Upper lobe of right lung (tissue), 1 donor: ENCODE data around the gene DAP3. TPM values are rescaled to one million over a fixed set of nuclear protein-coding genes. Genes with fewer than 3 reads are reported as not detected.
"Not testable (repeated sequence)": the region's sequence is repeated elsewhere in the genome, so short reads cannot be mapped to it uniquely, and the experiment has no call there.

Experiments used
- ATAC-seq: fragments of 200-7000 bp; cut with Tn5 transposase; one replicate; pipeline ENCODE4 v1.9.1; 2020; ENCODE audit warnings: mild to moderate bottlenecking, moderate library complexity
- DNase-seq: peaks from one replicate; pipeline ENCODE4 v3.0.0-alpha.2; 2020
- H3K27ac ChIP-seq: fragments of 200-600 bp; one replicate; pipeline ENCODE4 v1.8.0; 2022
- H3K27me3 ChIP-seq: fragments of 200-600 bp; one replicate; pipeline ENCODE4 v1.8.0; 2022; ENCODE audit warnings: mild to moderate bottlenecking
- H3K36me3 ChIP-seq: fragments of 200-600 bp; one replicate; pipeline ENCODE4 v1.8.0; 2022
- H3K4me1 ChIP-seq: fragments of 200-600 bp; one replicate; pipeline ENCODE4 v1.8.0; 2022
- H3K4me3 ChIP-seq: fragments of 200-600 bp; one replicate; pipeline ENCODE4 v1.8.0; 2022; ENCODE audit warnings: mild to moderate bottlenecking
- H3K9me3 ChIP-seq: fragments of 200-600 bp; one replicate; pipeline ENCODE4 v1.8.0; 2022
- CTCF ChIP-seq: fragments of 200-600 bp; IDR thresholded peaks from one replicate; pipeline ENCODE4 v1.8.0; 2022; ENCODE audit warnings: antibody characterized with exemption
- intact Hi-C: fragments of 100-400 bp; cut with DNase I; formaldehyde crosslinking; loops from one replicate; pipeline ENCODE4 v1.11.0; 2022
- total RNA-seq: library from RNA; stranded (reverse); fragmentation: NEBNext Ultra II Directional; extraction: Animal tissue kit (Norgen Biotek cat#: 25700); gene quantifications from one replicate; pipeline ENCODE4 v1.2.1, GENCODE V29; 2021
- donor health status: DM: no; HTN: yes; CAD: no; lungs with severe emphysema.

The DAP3 gene
- total RNA-seq, 1 donor from 2014 or later: 79.6 TPM

- no peak for TF ChIP-seq CTCF
- Histone ChIP-seq H3K36me3 (no peaks in the 10 kb centered on the region), H3K27ac (no peak overlapping the region), H3K4me1 (peaks cover 10% of the 10 kb centered on the region), H3K27me3 (no peaks in the 10 kb centered on the region), H3K4me3 (no peak overlapping the region), H3K9me3 (no peaks in the 10 kb centered on the region)
- intact Hi-C loops: no loop called here
- ATAC-seq: no peak
- no peak for DNase-seq
Observed at GRCh38 chr1:155652951-155653350, 35.9 kb upstream of the DAP3 start.

GRCh38 chr1:155657463-155657862 lies 31.4 kb upstream of the DAP3 start:
- no peaks in the 10 kb centered on the region for H3K27me3 ChIP-seq
- H3K4me1 ChIP-seq: no peaks in the 10 kb centered on the region
- no peak overlapping the region for H3K27ac ChIP-seq
- no peak overlapping the region for H3K4me3 ChIP-seq
- intact Hi-C loops: no loop called here
- peaks cover 41% of the 10 kb centered on the region for H3K36me3 ChIP-seq
- no peak for DNase-seq
- ATAC-seq: no peak
- TF ChIP-seq CTCF: no peak
- H3K9me3 ChIP-seq: no peaks in the 10 kb centered on the region

DNA sequence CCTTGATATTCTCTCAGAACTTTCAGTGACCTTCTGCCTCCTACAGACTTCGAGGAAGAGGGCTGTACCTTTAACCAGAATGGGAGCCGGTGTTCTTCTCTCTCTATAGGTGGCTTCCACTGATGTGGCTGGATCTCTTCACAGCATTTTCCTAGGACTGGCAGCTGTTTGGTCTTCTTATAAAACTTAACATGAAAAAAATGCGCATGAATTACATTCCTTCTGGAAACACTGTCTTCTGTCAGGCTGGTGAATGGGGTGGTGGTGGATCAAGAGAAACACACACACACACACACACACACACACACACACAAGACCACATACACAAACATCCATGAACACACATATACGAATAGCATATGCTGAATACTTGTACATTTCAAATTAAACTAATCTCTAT lies 27.7 kb upstream of the DAP3 start:
- intact Hi-C loops, H3K27ac ChIP-seq, H3K4me3 ChIP-seq, H3K27me3 ChIP-seq, DNase-seq, ATAC-seq, H3K9me3 ChIP-seq, H3K4me1 ChIP-seq: not testable (repeated sequence)
- H3K36me3 ChIP-seq: peaks cover 79% of the 10 kb centered on the region

DNA sequence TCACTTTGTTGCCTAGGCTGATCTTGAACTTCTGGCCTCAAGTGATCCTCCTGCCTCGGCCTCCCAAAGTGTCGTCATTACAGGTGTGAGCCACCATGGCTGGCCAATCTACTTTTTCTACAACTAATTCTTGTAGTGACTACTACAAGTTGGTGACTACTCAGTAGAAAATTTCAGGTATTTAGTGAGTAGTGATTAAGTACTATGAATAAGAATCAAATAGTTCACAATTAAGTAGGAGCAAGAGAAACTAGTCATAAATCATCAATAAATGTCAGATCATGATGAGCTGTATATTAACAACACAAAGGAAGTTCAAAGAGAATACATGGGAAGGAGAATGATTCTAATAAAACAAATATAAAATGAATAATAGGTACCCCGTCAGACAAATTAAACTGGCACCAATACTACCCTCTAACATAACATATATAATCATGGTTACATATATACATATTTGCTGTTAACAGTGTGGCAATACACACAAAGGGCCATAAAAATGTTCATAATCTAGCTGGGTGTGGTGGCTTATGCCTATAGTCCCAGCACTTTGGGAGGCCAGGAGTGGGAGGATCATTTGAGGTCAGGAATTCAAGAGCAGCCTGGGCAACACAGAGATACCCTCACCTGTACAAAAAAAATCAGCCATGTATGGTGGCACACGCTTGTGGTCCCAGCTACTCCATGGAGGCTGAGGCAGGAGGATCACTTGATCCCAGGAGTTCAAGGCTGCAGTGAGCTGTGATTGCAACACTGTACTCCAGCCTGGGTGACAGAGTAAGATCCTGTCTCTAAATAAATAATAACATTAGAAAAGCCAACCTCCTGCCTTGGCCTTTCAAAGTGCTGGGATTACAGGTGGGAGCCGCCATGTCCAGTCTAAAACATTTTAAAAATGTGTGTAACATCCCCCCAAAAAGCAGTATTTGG lies 19.4 kb upstream of the DAP3 start:
- H3K36me3 ChIP-seq: peaks cover 97% of the 10 kb centered on the region
- no peak overlapping the region for H3K27ac ChIP-seq
- H3K9me3 ChIP-seq: no peaks in the 10 kb centered on the region
- no peak overlapping the region for H3K4me3 ChIP-seq
- TF ChIP-seq CTCF: no peak
- intact Hi-C loops: no loop called here
- no peaks in the 10 kb centered on the region for H3K4me1 ChIP-seq
- DNase-seq: no peak
- no peak for ATAC-seq
- no peaks in the 10 kb centered on the region for H3K27me3 ChIP-seq

DNA sequence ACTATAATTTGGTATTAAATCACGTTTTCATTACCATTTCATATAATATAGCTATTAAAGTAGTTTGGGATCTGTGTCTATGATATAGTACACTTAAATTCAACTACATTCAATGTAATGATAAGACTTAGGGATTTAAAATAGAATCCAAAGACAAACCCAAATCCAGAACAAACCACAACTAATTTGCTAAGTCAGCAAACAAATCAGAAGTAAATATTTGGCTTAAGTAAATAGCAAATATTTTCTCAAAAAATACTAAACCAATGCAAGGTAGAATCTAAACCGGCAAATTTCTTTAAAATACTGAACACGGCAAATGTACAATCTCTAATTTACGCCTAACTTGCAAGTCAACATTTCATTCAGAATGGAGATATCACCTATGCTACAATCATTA lies 17.1 kb upstream of the DAP3 start:
- no peak for ATAC-seq
- intact Hi-C loops: no loop called here
- Histone ChIP-seq H3K27me3 (no peaks in the 10 kb centered on the region), H3K4me1 (no peaks in the 10 kb centered on the region), H3K9me3 (no peaks in the 10 kb centered on the region), H3K4me3 (no peak overlapping the region), H3K27ac (no peak overlapping the region), H3K36me3 (peaks cover 97% of the 10 kb centered on the region)
- no peak for TF ChIP-seq CTCF
- no peak for DNase-seq

DNA sequence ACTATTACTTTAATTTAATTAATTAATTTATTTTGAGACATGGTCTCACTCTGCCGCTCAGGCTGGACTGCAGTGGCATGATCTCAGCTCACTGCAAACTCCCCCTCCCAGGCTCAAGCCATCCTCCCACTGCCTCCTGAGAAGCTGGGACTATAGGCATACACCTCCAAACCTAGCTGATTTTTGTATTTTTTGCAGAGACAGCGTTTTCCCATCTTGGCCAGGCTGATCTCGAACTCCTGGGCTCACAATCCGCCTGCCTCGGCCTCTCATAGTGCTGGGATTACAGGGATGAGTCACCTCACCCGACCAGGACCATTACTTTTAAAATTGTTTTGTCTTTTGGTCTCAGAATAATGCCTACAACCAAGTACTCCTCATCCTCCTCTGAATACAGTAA lies 15.9 kb upstream of the DAP3 start:
- H3K4me1 ChIP-seq: no peaks in the 10 kb centered on the region

More for the DNA sequence above, 15.9 kb upstream of the DAP3 start:
- no peak for DNase-seq
- intact Hi-C loops: no loop called here
- ATAC-seq: no peak
- no peak for TF ChIP-seq CTCF
- H3K27ac ChIP-seq: no peak overlapping the region
- peaks cover 97% of the 10 kb centered on the region for H3K36me3 ChIP-seq
- H3K9me3 ChIP-seq: no peaks in the 10 kb centered on the region
- H3K27me3 ChIP-seq: no peaks in the 10 kb centered on the region
- no peak overlapping the region for H3K4me3 ChIP-seq
